ENCODE data around the gene LPIN1.

DNA sequence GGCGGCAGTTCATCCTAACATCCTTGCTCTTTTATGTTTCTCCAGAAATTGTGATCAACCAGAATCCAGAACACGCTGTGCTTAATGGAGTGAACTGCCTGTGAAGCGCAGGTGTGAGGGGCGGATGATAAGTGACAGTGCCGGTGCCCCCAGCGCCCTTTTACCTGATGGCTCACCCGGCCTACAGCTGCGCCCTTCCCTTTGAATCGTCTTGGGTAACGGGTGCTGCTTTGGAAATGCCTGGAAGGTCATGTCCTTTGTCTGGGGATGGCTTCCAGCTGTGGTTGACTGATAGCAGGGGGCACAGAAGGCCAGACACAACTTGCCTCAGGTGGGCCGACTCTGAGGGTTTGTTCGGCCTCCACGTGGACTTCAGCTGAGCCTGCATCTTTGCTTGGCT lies 119.4 kb downstream of the LPIN1 start:
- TF ChIP-seq POLR2A (IDR thresholded peaks at IDR 0.05) (no peak), POLR2AphosphoS5 (IDR thresholded peaks at IDR 0.05) (no peak)
- TF ChIP-seq, protein P1, sequence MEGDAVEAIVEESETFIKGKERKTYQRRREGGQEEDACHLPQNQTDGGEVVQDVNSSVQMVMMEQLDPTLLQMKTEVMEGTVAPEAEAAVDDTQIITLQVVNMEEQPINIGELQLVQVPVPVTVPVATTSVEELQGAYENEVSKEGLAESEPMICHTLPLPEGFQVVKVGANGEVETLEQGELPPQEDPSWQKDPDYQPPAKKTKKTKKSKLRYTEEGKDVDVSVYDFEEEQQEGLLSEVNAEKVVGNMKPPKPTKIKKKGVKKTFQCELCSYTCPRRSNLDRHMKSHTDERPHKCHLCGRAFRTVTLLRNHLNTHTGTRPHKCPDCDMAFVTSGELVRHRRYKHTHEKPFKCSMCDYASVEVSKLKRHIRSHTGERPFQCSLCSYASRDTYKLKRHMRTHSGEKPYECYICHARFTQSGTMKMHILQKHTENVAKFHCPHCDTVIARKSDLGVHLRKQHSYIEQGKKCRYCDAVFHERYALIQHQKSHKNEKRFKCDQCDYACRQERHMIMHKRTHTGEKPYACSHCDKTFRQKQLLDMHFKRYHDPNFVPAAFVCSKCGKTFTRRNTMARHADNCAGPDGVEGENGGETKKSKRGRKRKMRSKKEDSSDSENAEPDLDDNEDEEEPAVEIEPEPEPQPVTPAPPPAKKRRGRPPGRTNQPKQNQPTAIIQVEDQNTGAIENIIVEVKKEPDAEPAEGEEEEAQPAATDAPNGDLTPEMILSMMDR (IDR thresholded peaks at IDR 0.05 in 8 of 11, conservative IDR thresholded peaks at IDR 0.05 in 3 of 11) = no peak
